GM12873 (cell line): ENCODE data around the gene CHID1.

ENCODE experiments used
- CTCF ChIP-seq: IDR thresholded peaks from 2 replicates; pipeline ENCODE4 v1.5.1; 2012; ENCODE audit warnings: low read depth, mild to moderate bottlenecking, moderate library complexity, low read length, control low read depth; ENCODE audit not compliant: insufficient read depth; ENCODE audit errors: missing control alignments

Gene CHID1

GRCh38 chr11:847876-848275 is 62.7 kb downstream of the CHID1 start:
- TF ChIP-seq CTCF = no peak

GRCh38 chr11:846496-847098 is 64.0 kb downstream of the CHID1 start:
- TF ChIP-seq CTCF = no peak

- TF ChIP-seq CTCF = no peak
Measured at GRCh38 chr11:845872-846495, 64.6 kb downstream of the CHID1 start.

- no peak for TF ChIP-seq CTCF
Measured at GRCh38 chr11:844693-845644, 65.6 kb downstream of the CHID1 start.

GRCh38 chr11:843818-844692 is 66.6 kb downstream of the CHID1 start:
- TF ChIP-seq CTCF = no peak

GRCh38 chr11:843086-843734 is 67.4 kb downstream of the CHID1 start:
- peak; percentile 13 for TF ChIP-seq CTCF
